ENCODE data around the gene BACE2.

BACE2 gene

DNA sequence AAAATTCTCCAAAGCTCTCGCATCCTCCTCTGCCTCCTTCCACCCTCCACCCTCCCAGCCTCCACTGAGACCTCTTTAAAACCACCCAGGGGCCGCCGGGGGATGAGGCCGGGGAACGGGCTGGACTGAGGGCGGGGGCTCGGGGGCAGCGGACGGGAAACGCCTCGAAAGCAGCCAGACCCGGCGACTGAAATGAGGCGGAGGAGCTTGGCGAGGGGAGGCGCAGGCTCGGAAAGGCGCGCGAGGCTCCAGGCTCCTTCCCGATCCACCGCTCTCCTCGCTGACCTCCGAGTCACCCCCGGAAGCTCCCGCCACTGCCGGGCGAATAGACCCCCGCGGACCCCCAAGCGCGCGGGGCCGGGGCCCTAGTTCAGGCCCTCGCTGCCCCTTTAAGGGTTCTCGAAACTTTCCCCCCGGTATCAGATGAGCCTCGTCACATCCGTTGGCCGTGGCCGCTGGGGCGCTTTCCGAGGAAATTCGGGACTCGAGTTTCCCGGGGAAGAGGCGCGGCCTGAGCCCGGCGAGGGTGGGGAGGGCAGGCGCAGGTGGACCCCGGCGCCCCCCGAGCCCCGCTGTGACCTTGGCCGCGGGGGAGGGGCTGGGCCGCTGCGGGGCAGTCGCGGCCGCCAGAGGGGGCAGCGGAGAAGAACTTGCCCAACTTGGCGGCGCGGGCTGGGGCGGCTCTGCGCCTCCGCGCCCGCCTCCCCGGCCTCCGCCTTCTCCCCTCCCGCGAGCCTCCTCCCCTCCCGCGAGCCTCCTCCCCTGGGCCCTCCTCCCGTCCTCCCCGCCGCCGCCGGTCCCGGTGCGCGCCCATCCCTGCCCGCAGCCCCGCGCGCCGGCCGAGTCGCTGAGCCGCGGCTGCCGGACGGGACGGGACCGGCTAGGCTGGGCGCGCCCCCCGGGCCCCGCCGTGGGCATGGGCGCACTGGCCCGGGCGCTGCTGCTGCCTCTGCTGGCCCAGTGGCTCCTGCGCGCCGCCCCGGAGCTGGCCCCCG, at the start of gene BACE2:
BACE2 (plus strand) TSS at position 813 of the 995 bp plus-strand sequence; CDS start at position 917, 104 bp downstream.
- DNase-seq, result peak; percentile 51

- no peak for DNase-seq
Observed at GRCh38 chr21:41119901-41120300, 48.1 kb upstream of the BACE2 start.

DNA sequence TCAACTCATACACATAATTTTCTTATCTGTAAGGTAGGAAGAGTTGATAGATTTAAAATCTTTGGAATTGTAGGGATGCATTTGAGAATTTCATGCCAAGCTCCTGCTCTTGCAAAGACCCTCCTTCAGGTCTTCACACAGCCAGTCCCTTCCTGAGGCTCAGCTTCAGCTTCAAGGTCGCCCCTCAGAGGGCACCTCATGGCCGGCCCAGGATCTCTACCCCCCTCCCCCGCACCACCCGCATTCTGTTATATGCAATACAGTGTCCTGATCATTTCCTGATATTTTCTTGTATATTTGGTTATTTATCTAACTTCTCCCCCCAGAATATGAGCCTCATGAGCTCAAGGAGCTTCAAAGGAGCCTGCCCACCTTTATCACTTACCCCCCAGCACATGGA, 47.0 kb upstream of the BACE2 start:
- no peak for DNase-seq

DNA sequence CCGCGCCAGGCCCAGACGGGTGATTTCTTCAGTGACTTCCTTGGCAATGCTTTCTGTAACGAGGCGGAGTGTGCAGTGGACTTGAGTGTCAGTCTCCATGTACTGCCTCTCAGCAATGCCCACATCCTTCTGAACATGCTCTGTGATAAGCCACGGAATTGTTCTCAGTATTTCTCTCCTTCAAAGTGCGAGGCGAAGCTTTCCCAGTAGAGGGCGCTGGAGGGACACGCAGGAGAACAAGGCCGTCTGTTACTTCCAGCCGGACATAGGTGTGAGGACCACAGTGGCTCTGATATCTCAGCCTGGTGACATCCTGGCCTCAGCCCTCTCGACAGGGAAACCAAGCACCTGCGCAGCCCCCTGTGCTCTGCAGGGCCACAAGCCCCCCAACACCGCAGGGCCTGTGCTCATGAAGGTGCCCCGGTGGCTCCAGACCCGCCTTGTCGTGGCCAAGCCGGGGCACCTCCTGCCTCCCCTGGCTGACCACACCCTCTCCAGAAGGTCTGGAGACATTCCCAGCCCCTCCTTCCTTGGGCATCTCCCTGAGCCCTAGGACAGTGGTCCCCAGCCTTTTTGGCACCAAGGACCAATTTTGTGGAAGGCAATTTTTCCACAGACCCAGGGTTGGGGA, 46.1 kb upstream of the BACE2 start:
- DNase-seq, result peak; percentile 72

DNA sequence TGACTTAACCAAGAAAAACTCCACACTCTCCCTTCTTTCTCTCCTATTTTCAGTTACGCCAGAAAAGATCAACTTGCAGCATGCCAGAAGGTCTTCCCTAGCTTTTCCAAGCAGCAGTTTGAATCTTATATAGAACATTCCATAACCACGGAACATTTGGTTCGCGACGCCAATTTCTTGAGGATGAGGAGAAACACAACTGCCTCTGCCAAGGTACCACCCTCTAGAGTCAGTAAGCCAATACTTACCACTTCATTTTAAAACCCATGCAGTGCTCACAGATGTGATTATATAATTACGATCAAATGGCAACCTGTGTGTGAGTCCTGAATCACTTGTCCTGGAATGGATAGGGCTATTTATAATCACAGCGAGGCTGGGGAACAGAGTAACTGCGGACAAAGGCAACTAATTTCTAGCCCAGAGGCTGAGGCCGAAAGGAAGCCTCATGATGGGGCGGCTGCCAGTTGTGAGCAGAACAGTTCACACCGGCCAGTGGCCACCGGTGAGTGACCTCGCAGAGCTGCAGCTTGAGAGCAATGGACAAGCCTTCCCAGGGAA, 43.2 kb upstream of the BACE2 start:
- DNase-seq, result no peak

- no peak for DNase-seq
Observed at GRCh38 chr21:41128981-41129380, 39.0 kb upstream of the BACE2 start.

DNA sequence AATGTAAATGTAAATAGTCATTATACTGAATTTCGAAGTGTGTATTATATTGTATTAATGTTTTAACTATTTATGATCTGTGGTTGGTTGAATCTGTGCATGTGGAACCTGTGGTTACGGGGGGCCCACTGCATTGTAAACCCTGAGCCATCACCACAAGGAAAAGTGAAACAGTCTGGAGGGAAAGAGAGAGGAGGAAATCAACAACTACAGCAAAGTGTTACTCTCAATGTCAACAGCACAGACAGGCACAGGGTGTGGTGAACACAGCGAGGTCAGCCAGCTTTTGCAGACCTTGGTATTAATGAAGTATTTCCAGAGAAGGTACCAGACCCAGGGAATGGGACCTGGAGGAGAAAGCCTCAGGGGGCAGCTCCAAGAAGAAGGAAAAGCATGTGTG, 37.1 kb upstream of the BACE2 start:
- no peak for DNase-seq

DNA sequence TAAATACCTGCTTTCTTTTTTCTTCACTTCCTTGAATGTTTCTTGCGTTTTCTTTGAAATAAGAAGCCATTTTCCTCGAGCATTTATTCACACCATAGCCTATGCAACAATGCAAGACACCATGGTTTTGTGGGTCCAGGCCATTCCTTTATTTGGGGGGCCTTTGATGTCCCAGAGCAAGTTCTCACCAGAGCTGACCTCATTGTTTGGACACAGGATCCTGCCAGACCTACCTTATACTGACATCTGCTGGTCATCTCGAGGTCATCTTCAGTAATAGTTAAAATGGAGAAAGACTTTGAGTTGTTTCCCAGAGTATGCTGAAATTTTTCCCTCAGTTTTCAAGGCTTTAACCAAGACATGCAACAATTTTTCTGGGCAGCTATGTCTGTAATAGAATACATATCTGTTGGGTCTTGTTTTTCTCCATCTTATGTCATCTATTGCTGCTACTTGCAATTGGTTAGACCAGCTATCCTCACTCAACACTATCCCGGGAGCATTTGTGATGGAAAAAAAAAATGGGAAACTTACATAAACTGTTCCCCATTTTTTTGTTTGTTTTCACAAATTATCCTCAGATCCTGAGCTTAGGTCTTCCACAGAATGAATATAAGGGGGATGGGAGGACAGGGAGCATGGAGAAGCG, 34.0 kb upstream of the BACE2 start:
- peak; percentile 52 for DNase-seq

DNA sequence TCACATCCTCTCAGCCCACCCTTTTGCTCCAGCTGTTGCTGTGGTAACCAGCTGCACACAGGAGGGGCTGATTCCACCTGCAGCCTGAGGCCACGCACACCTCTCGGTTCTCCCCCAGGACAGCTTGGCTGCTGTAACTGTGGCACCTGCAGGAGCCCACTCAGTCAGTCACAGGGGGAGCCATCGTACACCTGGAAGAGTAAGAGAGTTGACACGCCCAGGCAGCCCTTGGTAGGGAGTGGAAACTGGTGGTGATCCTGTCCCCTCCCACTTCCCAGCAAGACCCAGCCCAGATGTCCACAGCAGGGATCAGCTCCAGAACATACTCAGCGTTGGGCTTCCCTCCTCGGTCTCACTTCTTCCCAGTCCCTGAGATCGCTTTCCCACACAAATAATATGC, 32.2 kb upstream of the BACE2 start:
- DNase-seq, result peak; percentile 54

- no peak for DNase-seq
Observed at GRCh38 chr21:41136286-41136685, 31.7 kb upstream of the BACE2 start.

GRCh38 chr21:41137401-41137800, 30.6 kb upstream of the BACE2 start:
- DNase-seq, result no peak

GRCh38 chr21:41137889-41138288, 30.1 kb upstream of the BACE2 start:
- DNase-seq, result no peak

- no peak for DNase-seq
Observed at GRCh38 chr21:41138711-41139110, 29.2 kb upstream of the BACE2 start.

DNA sequence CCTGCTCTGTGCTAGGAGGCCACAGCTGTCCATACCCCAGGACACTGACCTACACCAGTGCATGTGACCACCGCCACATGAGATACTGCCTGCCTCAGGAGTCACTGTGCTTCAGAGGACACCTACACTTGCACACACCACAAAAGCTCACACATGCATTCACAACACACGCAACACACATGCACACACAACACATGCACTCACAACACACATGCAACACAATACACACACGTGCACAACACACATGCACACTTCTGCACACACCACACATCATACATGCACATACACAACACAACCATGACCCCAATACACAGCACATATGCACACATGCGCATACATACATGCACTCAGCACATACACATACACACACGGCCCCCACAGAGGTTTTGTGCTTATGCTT, 28.7 kb upstream of the BACE2 start:
- DNase-seq, result no peak

DNA sequence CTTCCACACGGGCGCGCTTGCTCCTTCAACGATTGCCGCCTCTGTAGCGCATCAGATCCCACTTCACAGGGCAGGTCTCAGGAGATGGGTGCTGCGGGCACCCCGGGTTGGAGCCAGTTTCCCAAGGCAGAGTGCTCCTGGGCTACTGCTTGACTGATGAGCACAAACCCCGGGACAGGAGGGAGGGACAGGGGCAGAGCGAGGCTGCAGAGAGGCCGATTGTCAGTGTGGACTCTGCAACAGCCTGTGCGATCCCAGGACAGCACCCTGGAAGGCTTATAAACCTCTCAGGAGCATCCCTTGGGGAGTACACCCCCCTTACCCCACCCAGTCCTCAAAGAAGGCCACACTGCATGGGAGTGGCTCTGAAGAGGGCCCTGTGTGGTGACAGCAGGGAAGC, 28.0 kb upstream of the BACE2 start:
- no peak for DNase-seq

- no peak for DNase-seq
Observed at GRCh38 chr21:41141031-41141457, 26.9 kb upstream of the BACE2 start.

- peak; percentile 72 for DNase-seq
Observed at GRCh38 chr21:41142051-41142795, 25.7 kb upstream of the BACE2 start.

DNA sequence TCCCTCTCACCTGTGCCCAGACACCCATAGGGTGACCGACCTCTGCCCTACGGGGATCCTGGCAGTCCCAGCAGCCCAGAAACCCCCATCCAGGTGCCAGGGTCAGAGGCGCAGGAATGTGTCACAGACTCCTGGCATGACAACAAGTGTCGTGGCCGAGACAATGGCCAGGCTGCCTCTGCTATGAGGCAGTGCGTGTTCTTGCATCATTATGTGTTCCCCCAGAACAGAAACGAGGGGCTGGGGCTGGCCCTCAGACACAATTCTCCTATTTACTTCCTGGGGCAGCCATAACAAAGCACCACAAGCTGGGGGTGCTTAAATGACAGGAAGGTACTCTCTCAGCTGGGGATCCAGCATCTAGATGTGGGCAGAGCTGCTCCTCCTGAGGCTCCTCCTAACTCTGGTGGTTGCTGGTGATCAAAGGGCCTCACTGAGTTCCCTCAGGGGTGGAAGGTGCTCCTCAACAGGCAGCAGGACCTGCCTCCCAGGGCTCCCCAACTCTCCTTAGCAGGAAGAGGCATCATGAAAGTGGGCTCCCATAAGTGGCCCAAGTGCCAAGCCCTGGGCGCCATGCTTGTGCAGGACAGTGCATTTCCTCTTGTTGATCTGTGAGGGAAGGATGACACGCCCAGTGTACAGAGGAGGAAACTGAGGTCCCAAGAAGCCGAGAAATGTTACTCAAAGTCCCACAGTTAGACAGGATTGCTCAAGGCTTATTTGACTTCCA, 24.2 kb upstream of the BACE2 start:
- DNase-seq, result no peak

- peak; percentile 77 for DNase-seq
Observed at GRCh38 chr21:41147096-41147978, 20.6 kb upstream of the BACE2 start.

GRCh38 chr21:41147979-41148355, 20.0 kb upstream of the BACE2 start:
- DNase-seq, result no peak

DNA sequence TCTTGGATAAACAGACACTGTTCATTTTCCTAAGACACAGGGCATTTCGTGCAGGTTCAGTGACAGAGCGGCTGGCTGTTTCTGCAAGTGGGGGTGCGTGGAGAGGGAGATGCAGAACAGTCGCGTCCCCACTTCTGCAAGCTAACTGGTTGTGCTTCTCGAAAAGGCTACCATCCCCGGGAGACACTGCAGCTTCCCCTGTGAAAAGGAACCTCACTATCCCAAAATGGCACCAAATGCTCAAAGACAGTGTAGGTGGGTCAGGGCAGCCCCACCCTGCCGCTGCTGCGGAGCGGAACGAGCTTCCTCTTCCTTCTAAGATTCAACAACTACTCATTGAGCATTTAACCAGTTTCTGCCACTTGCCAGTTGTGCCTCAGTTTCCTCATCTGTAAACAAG, 19.2 kb upstream of the BACE2 start:
- no peak for DNase-seq
